SK-N-SH treated with all-trans-retinoic acid at 6 μM for 48 hours (cell line): ENCODE data around the gene CLEC18B.
"Not testable (repeated sequence)": the region's sequence is repeated elsewhere in the genome, so short reads cannot be mapped to it uniquely, and the experiment has no call there.

Source experiments
- ATAC-seq: fragments of 200-7000 bp; cut with Tn5 transposase; 3 replicates; pipeline ENCODE4 v1.9.1; 2020; ENCODE audit warnings: mild to moderate bottlenecking, moderate library complexity
- ARNTL ChIP-seq: fragments of 450-650 bp; formaldehyde crosslinking; IDR thresholded peaks from 2 replicates; pipeline ENCODE4 v1.5.0; 2020; ENCODE audit warnings: low read depth, mild to moderate bottlenecking, moderate library complexity, borderline replicate concordance
- CREB5 ChIP-seq: fragments of 250-450 bp; sonication (Bioruptor Pico); IDR thresholded peaks from 2 replicates; pipeline ENCODE4 v1.5.1; 2020; ENCODE audit warnings: low read depth, mild to moderate bottlenecking, moderate library complexity
- CSDC2 ChIP-seq: fragments of 250-450 bp; sonication (Bioruptor Pico); IDR thresholded peaks from 2 replicates; pipeline ENCODE4 v1.5.0; 2020; ENCODE audit warnings: mild to moderate bottlenecking, moderate library complexity
- ESRRG ChIP-seq: fragments of 250-450 bp; sonication (Bioruptor Pico); IDR thresholded peaks from 2 replicates; pipeline ENCODE4 v1.6.1; 2021; ENCODE audit warnings: mild to moderate bottlenecking
- ISL1 ChIP-seq: fragments of 250-450 bp; sonication (Bioruptor Pico); IDR thresholded peaks from 2 replicates; pipeline ENCODE4 v2.1.2; 2022; ENCODE audit warnings: mild to moderate bottlenecking, moderate library complexity
- OSR1 ChIP-seq: fragments of 250-450 bp; sonication (Bioruptor Pico); IDR thresholded peaks from 2 replicates; pipeline ENCODE4 v1.8.0; 2022; ENCODE audit warnings: moderate library complexity, mild to moderate bottlenecking, inconsistent platforms
- RARB ChIP-seq: fragments of 250-450 bp; sonication (Bioruptor Pico); IDR thresholded peaks from 2 replicates; pipeline ENCODE4 v1.8.0; 2021; ENCODE audit warnings: mild to moderate bottlenecking, moderate library complexity
- SNAI2 ChIP-seq: fragments of 250-450 bp; sonication (Bioruptor Pico); IDR thresholded peaks from 2 replicates; pipeline ENCODE4 v1.5.0; 2020; ENCODE audit warnings: mild to moderate bottlenecking, moderate library complexity
- TCF4 ChIP-seq: fragments of 250-450 bp; sonication (Bioruptor Pico); IDR thresholded peaks from 2 replicates; pipeline ENCODE4 v1.8.0; 2021; ENCODE audit warnings: mild to moderate bottlenecking, moderate library complexity, borderline replicate concordance
- ZC3H10 ChIP-seq: fragments of 250-450 bp; sonication (Bioruptor Pico); IDR thresholded peaks from 2 replicates; pipeline ENCODE4 v1.5.1; 2021; ENCODE audit warnings: mild to moderate bottlenecking, moderate library complexity
- ZFP3 ChIP-seq: fragments of 250-450 bp; sonication (Bioruptor Pico); IDR thresholded peaks from 2 replicates; pipeline ENCODE4 v1.5.0; 2020; ENCODE audit warnings: mild to moderate bottlenecking, moderate library complexity
- ZNF565 ChIP-seq: fragments of 450-650 bp; formaldehyde crosslinking; conservative IDR thresholded peaks from 2 replicates; pipeline ENCODE4 v1.5.0; 2020; ENCODE audit warnings: low read depth, mild to moderate bottlenecking, moderate library complexity
- ZNF8 ChIP-seq: fragments of 450-650 bp; formaldehyde crosslinking; IDR thresholded peaks from 2 replicates; pipeline ENCODE4 v1.5.0; 2020; ENCODE audit warnings: mild to moderate bottlenecking, moderate library complexity
- TF ChIP-seq, protein P1 (sequence below): fragments of 250-450 bp; sonication (Bioruptor Pico); IDR thresholded peaks from 2 replicates; pipeline ENCODE4 v1.5.0; 2020; ENCODE audit warnings: mild to moderate bottlenecking, moderate library complexity
- TF ChIP-seq, protein P2 (sequence below): fragments of 250-450 bp; sonication (Bioruptor Pico); IDR thresholded peaks from 2 replicates; pipeline ENCODE4 v1.5.1; 2021; ENCODE audit warnings: mild to moderate bottlenecking, moderate library complexity
- TF ChIP-seq, protein P3 (sequence below): fragments of 250-450 bp; sonication (Bioruptor Pico); IDR thresholded peaks from 2 replicates; pipeline ENCODE4 v1.8.0; 2021; ENCODE audit warnings: low read depth, mild to moderate bottlenecking, moderate library complexity, borderline replicate concordance

CLEC18B gene

GRCh38 chr16:74446866-74447265, 25.6 kb upstream of the CLEC18B start:
- ATAC-seq = no peak
- no peak for TF ChIP-seq ARNTL

- ATAC-seq = not testable (repeated sequence)
These were observed 22.5 kb upstream of the CLEC18B start for GRCh38 chr16:74443624-74444346.

DNA sequence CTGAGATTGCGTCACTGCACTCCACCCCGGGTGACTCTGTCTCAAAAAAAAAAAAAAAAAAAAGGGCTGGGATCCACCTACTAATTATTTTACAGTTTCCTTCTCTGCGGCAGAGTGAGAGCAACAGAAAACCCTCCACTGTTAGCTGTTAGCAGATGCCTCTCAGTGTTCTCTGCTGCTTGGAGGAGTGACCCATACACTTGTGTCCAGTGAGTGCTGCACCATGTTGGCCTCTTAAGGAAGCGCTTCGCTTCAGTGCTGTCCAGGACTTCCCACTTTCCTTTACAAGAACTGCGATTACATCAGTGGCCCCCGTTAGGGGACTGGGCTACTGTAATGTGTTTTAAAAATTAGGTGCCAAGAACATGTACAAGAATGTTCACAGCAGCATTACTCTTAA, 18.4 kb upstream of the CLEC18B start:
- no peak for ATAC-seq
- no peak for TF ChIP-seq CREB5 (CRISPR knock-in tag)
- TF ChIP-seq, protein P1, sequence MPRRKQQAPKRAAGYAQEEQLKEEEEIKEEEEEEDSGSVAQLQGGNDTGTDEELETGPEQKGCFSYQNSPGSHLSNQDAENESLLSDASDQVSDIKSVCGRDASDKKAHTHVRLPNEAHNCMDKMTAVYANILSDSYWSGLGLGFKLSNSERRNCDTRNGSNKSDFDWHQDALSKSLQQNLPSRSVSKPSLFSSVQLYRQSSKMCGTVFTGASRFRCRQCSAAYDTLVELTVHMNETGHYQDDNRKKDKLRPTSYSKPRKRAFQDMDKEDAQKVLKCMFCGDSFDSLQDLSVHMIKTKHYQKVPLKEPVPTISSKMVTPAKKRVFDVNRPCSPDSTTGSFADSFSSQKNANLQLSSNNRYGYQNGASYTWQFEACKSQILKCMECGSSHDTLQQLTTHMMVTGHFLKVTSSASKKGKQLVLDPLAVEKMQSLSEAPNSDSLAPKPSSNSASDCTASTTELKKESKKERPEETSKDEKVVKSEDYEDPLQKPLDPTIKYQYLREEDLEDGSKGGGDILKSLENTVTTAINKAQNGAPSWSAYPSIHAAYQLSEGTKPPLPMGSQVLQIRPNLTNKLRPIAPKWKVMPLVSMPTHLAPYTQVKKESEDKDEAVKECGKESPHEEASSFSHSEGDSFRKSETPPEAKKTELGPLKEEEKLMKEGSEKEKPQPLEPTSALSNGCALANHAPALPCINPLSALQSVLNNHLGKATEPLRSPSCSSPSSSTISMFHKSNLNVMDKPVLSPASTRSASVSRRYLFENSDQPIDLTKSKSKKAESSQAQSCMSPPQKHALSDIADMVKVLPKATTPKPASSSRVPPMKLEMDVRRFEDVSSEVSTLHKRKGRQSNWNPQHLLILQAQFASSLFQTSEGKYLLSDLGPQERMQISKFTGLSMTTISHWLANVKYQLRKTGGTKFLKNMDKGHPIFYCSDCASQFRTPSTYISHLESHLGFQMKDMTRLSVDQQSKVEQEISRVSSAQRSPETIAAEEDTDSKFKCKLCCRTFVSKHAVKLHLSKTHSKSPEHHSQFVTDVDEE (CRISPR knock-in tag) = no peak
- TF ChIP-seq ZNF8 (CRISPR knock-in tag) = no peak
- TF ChIP-seq, protein P2, sequence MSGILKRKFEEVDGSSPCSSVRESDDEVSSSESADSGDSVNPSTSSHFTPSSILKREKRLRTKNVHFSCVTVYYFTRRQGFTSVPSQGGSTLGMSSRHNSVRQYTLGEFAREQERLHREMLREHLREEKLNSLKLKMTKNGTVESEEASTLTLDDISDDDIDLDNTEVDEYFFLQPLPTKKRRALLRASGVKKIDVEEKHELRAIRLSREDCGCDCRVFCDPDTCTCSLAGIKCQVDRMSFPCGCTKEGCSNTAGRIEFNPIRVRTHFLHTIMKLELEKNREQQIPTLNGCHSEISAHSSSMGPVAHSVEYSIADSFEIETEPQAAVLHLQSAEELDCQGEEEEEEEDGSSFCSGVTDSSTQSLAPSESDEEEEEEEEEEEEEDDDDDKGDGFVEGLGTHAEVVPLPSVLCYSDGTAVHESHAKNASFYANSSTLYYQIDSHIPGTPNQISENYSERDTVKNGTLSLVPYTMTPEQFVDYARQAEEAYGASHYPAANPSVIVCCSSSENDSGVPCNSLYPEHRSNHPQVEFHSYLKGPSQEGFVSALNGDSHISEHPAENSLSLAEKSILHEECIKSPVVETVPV (CRISPR knock-in tag) = no peak
- TF ChIP-seq RARB (CRISPR knock-in tag) = no peak

DNA sequence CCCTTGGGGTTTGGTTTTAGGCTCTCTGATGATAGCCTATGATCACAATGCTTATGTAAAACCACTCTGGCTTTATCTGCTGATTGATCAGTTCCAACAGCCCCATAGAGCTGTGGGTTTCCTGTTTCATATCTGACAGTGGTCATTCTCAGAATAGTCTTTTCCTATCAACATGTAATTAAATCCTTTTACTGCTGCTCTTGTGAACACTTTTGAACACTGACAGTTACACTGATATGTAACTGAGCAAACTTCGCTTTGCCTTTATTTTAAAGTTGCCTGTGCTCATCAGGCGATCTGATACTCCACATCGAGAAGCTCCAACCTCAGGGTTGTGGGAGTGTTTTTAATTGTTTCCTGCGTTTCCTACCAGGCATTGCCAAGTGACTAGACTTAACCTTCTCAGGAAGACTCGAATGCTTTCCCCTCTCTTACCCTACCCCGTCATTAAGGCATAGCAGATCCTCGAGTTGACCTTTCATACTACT, 17.3 kb upstream of the CLEC18B start:
- ATAC-seq = no peak
- TF ChIP-seq TCF4 (CRISPR knock-in tag) (no peak), SNAI2 (no peak), ZC3H10 (CRISPR knock-in tag) (no peak), CSDC2 (CRISPR knock-in tag) (no peak), ISL1 (CRISPR knock-in tag) (no peak), CREB5 (CRISPR knock-in tag) (no peak), OSR1 (no peak), ZFP3 (CRISPR knock-in tag) (no peak), ESRRG (no peak), ZNF565 (CRISPR knock-in tag) (no peak)
- TF ChIP-seq, protein P1 (CRISPR knock-in tag) = no peak
- TF ChIP-seq, protein P2 (CRISPR knock-in tag) = no peak
- TF ChIP-seq, protein P3, sequence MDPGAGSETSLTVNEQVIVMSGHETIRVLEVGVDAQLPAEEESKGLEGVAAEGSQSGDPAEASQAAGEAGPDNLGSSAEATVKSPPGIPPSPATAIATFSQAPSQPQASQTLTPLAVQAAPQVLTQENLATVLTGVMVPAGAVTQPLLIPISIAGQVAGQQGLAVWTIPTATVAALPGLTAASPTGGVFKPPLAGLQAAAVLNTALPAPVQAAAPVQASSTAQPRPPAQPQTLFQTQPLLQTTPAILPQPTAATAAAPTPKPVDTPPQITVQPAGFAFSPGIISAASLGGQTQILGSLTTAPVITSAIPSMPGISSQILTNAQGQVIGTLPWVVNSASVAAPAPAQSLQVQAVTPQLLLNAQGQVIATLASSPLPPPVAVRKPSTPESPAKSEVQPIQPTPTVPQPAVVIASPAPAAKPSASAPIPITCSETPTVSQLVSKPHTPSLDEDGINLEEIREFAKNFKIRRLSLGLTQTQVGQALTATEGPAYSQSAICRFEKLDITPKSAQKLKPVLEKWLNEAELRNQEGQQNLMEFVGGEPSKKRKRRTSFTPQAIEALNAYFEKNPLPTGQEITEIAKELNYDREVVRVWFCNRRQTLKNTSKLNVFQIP (CRISPR knock-in tag) = no peak
